ENCODE measurements around the gene ATP8B2.
"Not testable (repeated sequence)": the region's sequence is repeated elsewhere in the genome, so short reads cannot be mapped to it uniquely, and the experiment has no call there.

Gene ATP8B2

GRCh38 chr1:154324669-154325582 lies at the start of gene ATP8B2:
ATP8B2 (plus strand) TSS chr1:154325525; CDS start chr1:154328142, 2,617 bp downstream.
- H3K4me3 ChIP-seq (ENCODE audit: low read depth, low read length) = peak within 1 kb of the TSS; percentile 79

- H3K4me3 ChIP-seq (ENCODE audit: low read depth, low read length) = no peak overlapping the region
Observed at GRCh38 chr1:154276797-154277196, 48.5 kb upstream of the ATP8B2 start.

- H3K4me3 ChIP-seq (ENCODE audit: low read depth, low read length) = not testable (repeated sequence)
Observed at GRCh38 chr1:154287591-154287990, 37.7 kb upstream of the ATP8B2 start.

GRCh38 chr1:154288661-154289060 lies 36.7 kb upstream of the ATP8B2 start:
- no peak overlapping the region for H3K4me3 ChIP-seq (ENCODE audit: low read depth, low read length)

GRCh38 chr1:154290921-154291320 lies 34.4 kb upstream of the ATP8B2 start:
- H3K4me3 ChIP-seq (ENCODE audit: low read depth, low read length) = no peak overlapping the region

GRCh38 chr1:154295408-154296235 lies 29.7 kb upstream of the ATP8B2 start:
- H3K4me3 ChIP-seq (ENCODE audit: low read depth, low read length) = no peak overlapping the region

GRCh38 chr1:154301582-154301981 lies 23.7 kb upstream of the ATP8B2 start:
- H3K4me3 ChIP-seq (ENCODE audit: low read depth, low read length) = no peak overlapping the region

- H3K4me3 ChIP-seq (ENCODE audit: low read depth, low read length) = no peak overlapping the region
Observed at GRCh38 chr1:154304664-154305337, 20.5 kb upstream of the ATP8B2 start.

GRCh38 chr1:154306151-154306550 lies 19.2 kb upstream of the ATP8B2 start:
- no peak overlapping the region for H3K4me3 ChIP-seq (ENCODE audit: low read depth, low read length)

- H3K4me3 ChIP-seq (ENCODE audit: low read depth, low read length) = not testable (repeated sequence)
Observed at GRCh38 chr1:154307670-154308270, 17.6 kb upstream of the ATP8B2 start.

GRCh38 chr1:154309136-154309535 lies 16.2 kb upstream of the ATP8B2 start:
- H3K4me3 ChIP-seq (ENCODE audit: low read depth, low read length) = not testable (repeated sequence)

- H3K4me3 ChIP-seq (ENCODE audit: low read depth, low read length) = not testable (repeated sequence)
Observed at GRCh38 chr1:154312229-154313065, 12.9 kb upstream of the ATP8B2 start.

GRCh38 chr1:154313066-154313356 lies 12.3 kb upstream of the ATP8B2 start:
- H3K4me3 ChIP-seq (ENCODE audit: low read depth, low read length) = no peak overlapping the region

- not testable (repeated sequence) for H3K4me3 ChIP-seq (ENCODE audit: low read depth, low read length)
Observed at GRCh38 chr1:154314226-154314625, 11.1 kb upstream of the ATP8B2 start.

GRCh38 chr1:154316704-154317103 lies 8.6 kb upstream of the ATP8B2 start:
- H3K4me3 ChIP-seq (ENCODE audit: low read depth, low read length) = no peak overlapping the region

GRCh38 chr1:154318386-154318785 lies 6.9 kb upstream of the ATP8B2 start:
- H3K4me3 ChIP-seq (ENCODE audit: low read depth, low read length) = no peak overlapping the region

- H3K4me3 ChIP-seq (ENCODE audit: low read depth, low read length) = no peak within 1 kb of the TSS
Observed at GRCh38 chr1:154320882-154321608, 4.3 kb upstream of the ATP8B2 start, which contains the start of gene AQP10. AQP10 (plus strand) TSS chr1:154321093; CDS start chr1:154321156, 63 bp downstream.

- H3K4me3 ChIP-seq (ENCODE audit: low read depth, low read length) = not testable (repeated sequence)
Observed at GRCh38 chr1:154321609-154321934, 3.8 kb upstream of the ATP8B2 start.

GRCh38 chr1:154323493-154323892 lies 1.8 kb upstream of the ATP8B2 start:
- no peak overlapping the region for H3K4me3 ChIP-seq (ENCODE audit: low read depth, low read length)

All from iPS-11a (cell line).